HG03378 (cell line): ENCODE data around the gene ZCRB1.
"Not testable (repeated sequence)": the region's sequence is repeated elsewhere in the genome, so short reads cannot be mapped to it uniquely, and the experiment has no call there.

Experiments
- ATAC-seq: cut with Tn5 transposase; IDR thresholded peaks from one replicate; pipeline ENCODE4 v1.9.1; 2021; ENCODE audit warnings: mild to moderate bottlenecking, moderate library complexity; ENCODE audit not compliant: unreplicated experiment

ZCRB1 gene

DNA sequence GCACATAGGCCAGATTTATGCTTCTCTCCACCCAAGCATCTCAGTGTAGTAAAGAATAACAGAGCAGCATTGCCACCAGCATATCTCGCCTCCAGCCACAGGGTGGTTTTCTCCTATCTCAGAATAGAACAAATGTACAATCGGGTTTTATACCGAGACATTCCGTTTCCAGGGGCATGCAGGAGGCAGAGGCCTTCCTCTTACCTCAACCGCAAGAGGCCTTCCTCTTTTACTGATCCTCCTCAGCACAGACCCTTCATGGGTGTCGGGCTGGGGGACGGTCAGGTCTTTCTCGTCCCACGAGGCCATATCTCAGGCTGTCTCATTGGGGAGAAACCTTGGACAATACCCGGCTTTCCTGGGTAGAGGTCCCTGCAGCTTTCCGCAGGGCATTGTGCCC lies 4.2 kb upstream of the ZCRB1 start:
- not testable (repeated sequence) for ATAC-seq

DNA sequence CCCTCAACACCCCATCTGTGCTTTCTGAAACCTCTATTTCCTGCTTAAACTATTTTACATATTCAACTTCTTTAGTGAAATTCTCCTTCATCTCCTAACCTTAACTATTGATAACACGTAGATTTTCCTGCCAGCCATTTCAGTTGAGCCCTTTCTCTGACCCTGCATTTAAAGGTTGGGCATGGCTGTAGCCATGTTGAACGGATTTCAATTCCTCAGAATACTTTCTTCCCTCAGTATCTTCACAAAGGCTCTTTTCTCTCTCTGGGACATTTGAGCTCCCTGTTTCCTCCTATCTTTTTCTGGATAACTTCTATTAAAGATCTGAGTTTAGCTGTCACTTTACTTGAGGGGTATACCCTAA lies 1.3 kb upstream of the ZCRB1 start:
- no peak for ATAC-seq

DNA sequence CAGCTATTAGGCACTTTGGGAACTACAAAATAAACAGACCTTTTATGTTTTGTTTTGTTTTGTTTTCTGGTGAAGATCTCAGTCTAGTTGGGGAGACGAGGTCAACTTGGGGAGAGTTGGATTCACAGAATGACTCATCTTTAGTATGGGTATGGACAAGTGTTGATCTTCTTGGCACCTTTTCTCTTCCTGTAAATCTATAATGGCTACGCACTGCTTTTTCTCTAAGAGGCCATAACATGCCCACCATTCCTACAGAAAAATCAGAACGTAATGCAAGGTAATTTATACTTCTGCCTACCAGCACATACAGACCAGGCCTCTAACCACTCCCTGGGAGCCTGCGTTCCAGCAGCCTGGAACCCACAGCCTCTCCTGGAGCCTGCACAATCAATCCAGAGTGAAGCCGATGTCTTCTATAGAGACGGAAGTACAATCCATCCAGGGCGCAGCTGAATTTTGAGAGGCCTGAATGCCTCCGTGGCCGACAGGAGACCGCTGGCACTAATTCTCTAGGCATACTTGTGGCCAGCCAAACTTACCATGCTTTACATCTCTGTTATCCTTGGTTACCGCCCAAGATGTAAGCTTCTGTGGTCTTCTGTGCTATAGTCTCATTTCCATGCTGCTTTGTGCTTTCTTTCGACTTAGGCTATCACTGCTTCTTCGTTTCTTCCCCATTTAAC lies 790 bp upstream of the ZCRB1 start:
- peak; percentile 37 for ATAC-seq

DNA sequence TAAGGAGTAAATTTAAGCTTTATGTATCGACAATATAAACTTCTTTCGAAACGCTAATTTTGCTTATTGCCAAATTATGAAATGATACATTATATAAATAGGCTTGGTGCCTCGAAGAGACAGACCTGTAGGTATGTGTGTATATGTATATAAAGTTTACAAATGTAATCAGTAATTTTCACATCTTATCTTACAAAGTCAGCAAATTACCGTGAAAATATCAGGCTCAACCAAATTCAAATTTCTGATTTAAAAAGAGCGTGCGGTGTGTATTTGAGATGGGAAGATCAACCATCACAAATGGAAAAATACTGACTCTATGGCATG lies 605 bp downstream of the ZCRB1 start:
- ATAC-seq: no peak

DNA sequence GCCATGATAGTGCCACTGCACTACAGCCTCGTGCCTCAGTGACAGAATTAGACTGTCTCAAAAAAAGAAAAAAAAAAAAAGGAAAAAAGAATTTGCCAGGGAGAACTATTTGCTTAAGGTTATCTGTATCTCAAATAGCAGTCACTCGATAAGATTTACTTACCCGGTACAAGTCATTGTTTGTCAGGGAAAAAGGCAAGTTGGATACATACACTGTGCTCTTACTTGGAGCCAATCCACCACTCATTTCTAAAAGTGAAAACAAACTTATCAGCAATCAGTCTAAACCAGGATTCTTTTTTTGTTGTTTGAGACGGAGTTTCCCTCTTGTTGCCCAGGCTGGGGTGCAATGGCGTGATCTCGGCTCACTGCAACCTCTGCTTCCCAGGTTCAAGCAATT lies 2.0 kb downstream of the ZCRB1 start:
- ATAC-seq: no peak

DNA sequence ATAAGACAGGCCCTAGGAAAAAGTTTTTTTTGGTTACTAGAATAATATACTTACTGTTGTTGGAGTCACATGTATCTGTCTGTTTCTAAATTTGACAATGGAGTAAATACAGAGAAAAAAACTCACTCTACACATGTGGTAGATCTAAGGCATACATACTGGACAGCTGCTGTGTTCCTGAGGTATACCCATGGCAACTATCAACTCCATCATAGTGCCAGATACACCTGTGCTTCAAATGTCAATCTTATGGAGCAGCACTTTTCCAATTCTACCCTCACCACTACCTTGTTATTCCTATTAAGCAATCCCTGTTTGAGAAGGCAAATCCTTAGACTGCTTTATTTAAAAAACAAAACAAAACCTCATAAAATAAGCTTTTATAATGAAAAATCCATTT lies 3.3 kb downstream of the ZCRB1 start:
- no peak for ATAC-seq

DNA sequence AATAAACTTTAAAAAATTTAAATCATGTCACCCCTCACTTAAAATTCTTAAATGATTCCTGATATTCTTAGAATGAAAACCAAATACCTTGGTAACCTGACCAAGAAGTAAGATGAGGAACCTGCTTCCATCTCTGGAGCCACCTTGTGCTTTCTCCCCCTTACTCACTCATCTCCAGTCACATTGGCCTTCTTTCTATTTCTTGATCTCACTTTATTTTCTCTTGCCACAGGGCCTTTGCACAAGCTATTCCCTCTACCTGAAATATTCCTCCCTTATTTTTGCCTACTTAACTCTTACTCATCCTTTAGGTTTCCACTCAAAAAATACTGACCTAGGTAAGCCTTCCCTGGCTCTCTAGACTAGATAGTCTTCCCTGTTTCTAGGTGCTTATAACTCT lies 5.1 kb downstream of the ZCRB1 start:
- no peak for ATAC-seq

DNA sequence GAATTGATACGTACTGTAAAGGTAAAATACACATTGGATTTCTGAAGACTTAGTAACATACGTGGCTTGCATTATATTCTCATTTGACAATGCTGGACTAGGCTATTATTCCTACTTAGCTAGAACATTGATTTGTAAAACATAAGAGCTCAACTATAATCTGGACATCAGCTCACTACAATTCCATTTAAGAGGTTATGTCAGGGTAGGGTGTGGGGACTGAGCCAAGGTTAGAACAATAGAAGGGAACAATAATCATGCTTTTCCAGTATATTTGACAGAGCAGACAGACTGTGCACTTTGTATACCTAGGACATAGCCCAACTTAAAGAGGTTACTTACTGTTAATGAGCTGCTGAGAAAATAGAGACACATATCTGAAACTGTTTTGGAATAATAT lies 10.8 kb downstream of the ZCRB1 start:
- no peak for ATAC-seq

DNA sequence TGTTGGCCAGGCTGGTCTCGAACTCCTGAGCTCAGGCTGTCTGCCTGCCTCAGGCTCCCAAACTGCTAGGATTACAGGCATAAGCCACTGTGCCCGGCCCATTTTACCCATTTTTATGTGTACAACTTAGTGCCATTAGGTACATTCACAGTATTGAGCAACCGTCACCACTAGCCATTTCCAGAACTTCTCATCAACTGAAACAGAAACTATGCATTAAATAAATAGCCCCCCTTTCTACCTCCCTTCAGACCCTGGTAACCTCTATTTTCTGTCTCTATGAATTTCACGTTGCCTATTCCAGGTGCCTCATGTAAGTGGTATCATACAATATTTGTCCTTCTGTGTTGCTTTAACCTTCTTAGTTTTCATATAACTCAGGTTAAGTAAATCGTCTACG lies 15.9 kb downstream of the ZCRB1 start:
- no peak for ATAC-seq

DNA sequence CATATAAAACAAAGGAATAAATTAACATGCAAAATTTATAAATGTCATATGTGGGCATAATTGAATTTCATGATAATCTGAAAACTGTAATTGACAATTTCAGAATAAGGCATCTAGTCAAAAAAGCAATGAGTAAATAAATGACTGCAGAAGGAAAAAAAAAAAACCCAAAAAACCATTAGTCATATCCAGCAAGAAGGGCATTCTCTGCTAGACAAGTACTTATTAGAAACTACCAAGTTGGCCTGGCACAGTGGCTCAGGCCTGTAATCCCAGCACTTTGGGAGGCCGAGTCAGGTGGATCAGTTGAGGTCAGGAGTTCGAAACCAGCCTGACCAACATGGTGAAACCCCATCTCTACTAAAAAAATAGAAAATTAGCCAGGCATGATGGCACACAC lies 17.5 kb downstream of the ZCRB1 start:
- ATAC-seq: no peak

DNA sequence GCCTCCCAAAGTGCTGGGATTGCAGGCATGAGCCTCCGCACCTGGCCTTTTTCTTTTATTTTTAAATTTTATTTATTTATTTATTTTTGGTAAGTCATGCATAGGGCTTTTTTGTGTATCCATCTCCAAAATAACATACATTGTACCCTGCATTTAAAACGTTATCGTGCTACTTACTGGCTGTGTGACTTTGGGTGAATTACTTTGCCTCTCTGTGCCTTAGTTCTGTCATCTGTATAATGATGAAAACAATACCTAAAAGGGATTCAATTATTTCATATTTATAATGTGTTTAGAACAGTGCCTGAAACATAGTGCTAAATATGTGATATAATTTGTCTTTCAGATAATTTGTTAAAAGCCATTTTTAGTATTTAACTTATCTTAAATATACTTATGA lies 19.6 kb downstream of the ZCRB1 start:
- ATAC-seq: no peak

DNA sequence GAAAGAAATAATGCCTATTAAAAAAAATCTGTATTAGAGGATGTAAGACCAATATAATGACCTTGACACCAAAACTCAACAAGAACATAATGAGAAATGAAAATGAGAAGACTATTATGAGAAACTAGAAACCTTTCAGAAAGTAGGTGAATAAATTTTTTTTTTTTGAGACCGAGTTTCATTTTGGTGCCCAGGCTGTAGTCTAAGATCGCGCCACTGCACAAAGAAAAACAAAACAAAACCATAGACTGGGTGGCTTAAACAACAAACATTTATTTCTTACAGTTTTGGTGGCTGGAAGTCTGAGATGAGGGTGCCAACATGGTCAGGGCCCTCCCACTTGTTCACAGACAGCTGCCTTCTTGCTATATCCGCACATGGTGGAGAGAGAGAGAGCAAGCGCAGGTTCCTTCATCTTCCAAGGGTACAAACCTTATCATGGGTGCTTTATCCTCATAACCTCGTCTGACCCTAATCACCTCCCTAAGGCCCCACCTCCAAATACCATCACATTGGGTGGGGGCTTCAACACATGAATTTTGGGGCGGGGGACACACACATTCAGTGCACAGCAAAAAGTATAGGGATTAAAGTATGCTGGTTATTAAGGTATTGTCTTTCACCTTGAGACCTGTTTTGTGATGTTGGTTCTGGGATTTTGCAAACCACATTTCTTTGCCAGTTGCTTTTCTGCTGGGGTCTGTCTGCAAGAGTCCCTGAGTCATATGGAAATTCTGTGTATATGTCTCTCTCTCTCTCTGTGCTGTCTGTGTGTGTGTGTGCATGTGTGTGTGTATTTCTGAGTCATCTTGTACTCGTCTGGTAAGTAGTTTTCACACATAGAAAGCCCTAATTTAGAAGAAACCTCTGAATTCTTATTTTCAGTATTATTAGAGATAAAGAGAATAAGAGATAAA lies 26.2 kb downstream of the ZCRB1 start:
- peak; percentile 90 for ATAC-seq

DNA sequence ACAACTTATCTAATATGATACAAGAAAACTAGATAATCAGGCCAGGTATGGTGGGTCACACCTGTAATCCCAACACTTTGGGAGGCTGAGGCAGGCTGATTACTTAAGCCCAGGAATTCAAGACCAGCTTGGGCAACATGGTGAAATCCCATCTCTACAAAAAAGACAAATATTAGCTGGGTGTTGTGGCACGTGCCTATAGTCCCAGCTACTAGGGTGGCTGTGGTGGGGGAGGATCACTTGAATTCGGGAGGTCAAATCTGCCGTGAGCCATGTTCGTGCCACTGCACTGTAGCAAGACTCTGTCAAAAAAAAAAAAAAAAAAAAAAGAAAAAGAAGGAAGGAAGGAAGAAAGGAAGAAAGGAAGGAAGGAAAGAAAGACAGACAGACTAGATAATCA lies 27.0 kb downstream of the ZCRB1 start:
- ATAC-seq: no peak

DNA sequence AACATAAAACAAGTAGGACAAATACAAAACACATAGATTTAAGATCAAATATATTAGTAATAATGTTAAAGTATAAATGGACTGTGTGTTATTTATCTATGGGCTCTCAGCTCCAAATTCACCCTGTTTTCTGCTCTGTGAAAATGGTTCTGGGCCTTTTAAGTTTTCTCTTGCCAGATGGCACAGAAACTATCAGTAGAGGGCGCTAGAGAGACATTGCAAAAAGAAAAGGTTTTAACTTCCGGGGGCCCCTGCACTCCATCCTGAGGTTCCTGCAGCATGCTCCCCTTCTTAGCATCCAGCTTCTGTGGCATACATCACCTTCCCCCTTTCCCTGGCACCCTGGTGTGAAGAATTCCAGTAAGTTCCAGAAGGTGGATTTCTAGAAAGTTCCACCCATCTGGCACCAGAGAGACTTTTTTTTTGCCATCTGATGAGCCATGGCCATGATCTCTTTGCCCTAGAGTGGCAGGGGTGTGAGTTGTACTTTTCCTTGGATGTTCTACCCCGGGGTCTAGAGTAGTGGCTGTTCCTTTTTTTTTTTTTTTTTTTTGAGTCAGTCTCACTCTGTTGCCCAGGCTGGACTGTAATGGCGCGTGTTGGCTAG lies 29.3 kb downstream of the ZCRB1 start:
- no peak for ATAC-seq

DNA sequence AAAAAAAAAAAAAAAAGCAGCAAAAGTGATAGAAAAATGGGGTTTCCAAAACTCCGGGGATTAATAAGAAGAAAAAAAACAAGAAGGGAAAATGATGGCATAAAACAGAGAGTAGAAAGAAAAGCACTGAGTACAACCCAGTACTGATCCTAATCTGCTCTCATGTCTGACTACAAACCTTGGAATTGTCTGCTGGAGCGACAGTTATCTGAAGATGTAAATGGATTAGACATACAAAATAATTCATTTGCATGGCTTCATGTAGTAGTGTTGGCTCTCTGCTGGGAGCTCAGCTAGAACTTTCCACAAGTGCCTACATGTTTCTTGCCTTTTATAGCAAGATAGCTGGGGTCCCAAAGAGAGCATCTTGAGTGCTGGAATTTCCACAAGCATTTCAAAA lies 34.2 kb downstream of the ZCRB1 start:
- ATAC-seq: no peak

DNA sequence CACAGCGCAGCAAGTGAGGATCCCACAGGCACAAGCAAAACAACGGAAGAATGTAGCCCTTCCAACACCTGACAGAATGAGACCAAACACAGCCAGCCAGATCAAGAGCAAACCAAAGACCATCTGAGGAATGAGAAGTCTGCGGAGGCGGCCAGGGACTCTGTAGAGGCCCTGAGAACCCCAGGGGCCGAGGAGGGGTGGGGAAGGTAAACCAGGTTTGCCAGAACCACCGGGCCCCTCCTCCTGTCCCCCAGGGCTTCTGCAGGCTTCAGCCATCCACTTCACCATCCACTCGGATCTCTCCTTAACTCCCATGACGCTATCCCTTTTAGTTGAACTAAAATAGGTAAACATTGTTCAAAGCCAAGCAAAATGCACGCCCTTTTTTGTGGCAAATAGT lies 37.4 kb downstream of the ZCRB1 start:
- ATAC-seq: no peak

DNA sequence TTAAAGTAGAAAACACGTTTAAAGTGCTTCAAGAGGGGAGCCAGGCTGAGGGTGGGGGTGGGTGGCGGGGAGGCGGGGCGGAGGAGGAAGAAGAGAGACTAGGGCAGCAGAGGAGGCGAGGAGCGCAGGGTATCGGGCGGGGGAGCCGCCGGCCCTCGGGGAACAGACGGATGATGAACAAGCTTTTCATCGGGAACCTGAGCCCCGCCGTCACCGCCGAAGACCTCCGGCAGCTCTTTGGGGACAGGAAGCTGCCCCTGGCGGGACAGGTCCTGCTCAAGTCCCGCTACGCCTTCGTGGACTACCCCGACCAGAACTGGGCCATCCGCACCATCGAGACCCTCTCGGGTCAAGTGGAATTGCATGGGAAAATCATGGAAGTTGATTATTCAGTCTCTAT lies 39.2 kb downstream of the ZCRB1 start:
- no peak for ATAC-seq

DNA sequence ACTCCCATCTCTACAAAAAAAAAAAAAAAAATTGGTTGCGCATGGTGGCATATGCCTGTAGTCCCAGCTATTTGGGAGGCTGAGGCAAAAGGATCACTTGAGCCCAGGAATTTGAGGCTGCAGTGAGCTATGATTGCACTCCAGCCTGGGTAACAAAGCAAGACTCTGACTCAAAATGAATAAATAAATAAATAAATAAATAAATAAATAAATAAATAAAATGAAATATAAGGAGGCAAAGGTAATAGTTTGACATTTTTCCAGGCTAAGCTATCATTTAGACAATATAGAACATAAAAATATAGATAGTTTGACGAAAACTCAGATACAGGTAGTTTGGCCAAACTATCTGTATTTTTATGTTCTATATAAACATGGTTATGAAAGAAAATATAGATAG lies 40.5 kb downstream of the ZCRB1 start:
- ATAC-seq: no peak

DNA sequence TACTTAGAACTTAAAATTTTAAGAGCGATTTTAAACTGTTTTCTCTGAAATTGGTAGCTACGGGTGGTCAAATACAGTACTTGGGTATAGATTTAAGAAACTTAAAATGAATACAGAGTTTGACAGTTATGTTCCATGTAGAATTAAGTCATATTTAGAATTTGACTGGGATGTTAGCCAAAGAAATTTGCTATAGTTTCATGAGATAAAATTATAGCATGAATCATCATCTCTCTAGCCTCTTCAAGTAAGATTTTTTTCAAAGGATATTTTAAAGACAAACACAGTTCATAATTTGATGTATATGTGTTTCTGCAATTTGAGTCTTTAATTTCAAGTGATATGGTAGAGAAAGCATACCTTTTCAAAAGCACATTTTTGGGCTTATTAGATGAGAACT lies 41.0 kb downstream of the ZCRB1 start:
- no peak for ATAC-seq

DNA sequence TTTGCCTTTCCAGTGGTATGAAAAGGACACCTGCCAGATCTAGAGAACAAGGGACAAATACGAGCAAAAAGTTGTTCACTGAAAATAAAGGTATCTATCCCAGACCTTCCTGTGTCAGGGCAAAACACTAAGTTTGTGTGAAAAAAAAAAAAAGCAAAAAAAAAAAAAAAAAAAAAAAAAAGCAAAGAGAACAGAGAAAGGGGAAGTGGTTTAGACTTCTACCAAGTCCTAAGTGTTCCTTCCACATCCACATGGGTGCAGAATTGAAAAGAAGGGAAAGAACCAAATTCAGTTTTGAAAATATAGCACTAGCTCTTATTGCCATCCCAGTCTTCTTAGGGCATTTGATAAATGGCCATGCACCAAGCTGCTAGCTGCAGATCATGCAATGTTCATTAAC lies 41.7 kb downstream of the ZCRB1 start:
- no peak for ATAC-seq

DNA sequence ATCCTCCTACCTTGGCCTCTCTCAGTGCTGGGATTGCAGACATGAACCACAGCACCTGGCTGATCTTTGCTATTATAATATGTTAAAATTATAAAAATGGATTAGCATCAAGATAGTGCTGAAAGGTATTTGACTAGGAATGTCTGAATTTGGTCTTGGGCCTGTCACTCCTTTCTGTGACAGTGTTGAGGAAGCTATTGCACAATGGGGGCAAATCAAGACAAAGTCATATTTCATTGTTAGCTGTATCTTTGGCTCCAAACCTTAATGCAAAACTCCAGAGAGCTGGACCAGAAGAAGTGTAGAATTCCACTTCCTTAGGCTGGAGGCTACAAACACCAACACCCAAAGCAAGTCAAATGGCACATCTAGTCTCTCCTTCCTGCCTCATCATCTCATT lies 42.2 kb downstream of the ZCRB1 start:
- no peak for ATAC-seq

DNA sequence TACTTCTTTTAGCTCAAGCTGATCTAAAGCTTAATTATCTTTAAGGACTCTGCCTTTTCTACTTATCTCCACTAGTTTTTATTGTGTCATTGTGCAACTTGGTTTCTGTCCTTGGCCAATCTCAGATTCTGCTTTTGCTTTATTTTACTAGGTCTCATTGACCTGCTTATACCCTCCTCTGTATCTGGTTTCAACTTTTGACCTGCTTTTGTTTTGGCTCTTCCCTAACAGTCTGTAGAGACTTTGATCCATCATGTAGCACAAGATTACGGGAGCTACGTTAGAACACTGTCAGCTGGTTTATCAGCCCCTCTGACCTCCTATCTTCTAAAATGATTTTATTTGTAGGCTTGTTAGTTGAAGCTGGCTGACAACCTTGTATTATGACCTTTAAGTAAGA lies 43.6 kb downstream of the ZCRB1 start:
- no peak for ATAC-seq
